ENCODE measurements around the gene BLOC1S1. TPM values are rescaled to one million over a fixed set of nuclear protein-coding genes. Genes with fewer than 3 reads are reported as not detected.

BLOC1S1 gene
- polyA plus RNA-seq, 4 donors = 177 to 688 (median 434) TPM

GRCh38 chr12:55711786-55712553 lies 3.9 kb upstream of the BLOC1S1 start:
- H3K27me3 ChIP-seq (ENCODE audit: control insufficient read depth in 3 of 3, insufficient read depth in 3 of 3, low read length in 3 of 3) = peaks cover 0 to 43% (median 0%) of the 10 kb centered on the region in 3 donors
- no peak for FAIRE-seq
- DNase-seq = no peak
- H3K27ac ChIP-seq (ENCODE audit: low read depth in 1 of 3, low read length in 2 of 3) = peak overlapping the region in 1 of 3 donors; percentile 27
- H3K36me3 ChIP-seq (ENCODE audit: control insufficient read depth in 3 of 3, insufficient read depth in 2 of 3, low read depth in 1 of 3, low read length in 3 of 3) = peaks cover 0 to 2% (median 0%) of the 10 kb centered on the region in 3 donors
- WGBS, 3 donors = 75 to 93% (median 80%) methylated on average over 4 of the region's 4 CpGs
- no peak overlapping the region for H3K4me3 ChIP-seq (ENCODE audit: low read depth in 1 of 3, low read length in 3 of 3)
- peaks cover 0 to 8% (median 5%) of the 10 kb centered on the region in 3 donors for H3K4me1 ChIP-seq (ENCODE audit: control insufficient read depth in 3 of 3, insufficient read depth in 2 of 3, low read depth in 1 of 3, low read length in 2 of 3)
- H3K9me3 ChIP-seq (ENCODE audit: control insufficient read depth in 2 of 2, insufficient read depth in 1 of 2, low read depth in 1 of 2, low read length in 1 of 2) = no peaks in the 10 kb centered on the region

- peak overlapping the region in 1 of 3 donors; percentile 17 for H3K27ac ChIP-seq (ENCODE audit: low read depth in 1 of 3, low read length in 2 of 3)
- DNase-seq (no peak), FAIRE-seq (no peak)
- peaks cover 5 to 17% (median 6%) of the 10 kb centered on the region in 3 donors for H3K4me1 ChIP-seq (ENCODE audit: control insufficient read depth in 3 of 3, insufficient read depth in 2 of 3, low read depth in 1 of 3, low read length in 2 of 3)
- H3K9me3 ChIP-seq (ENCODE audit: control insufficient read depth in 2 of 2, insufficient read depth in 1 of 2, low read depth in 1 of 2, low read length in 1 of 2) = no peaks in the 10 kb centered on the region
- 36 to 54% (median 46%) methylated on average over 1 of the region's 1 CpG for WGBS, 3 donors
- H3K27me3 ChIP-seq (ENCODE audit: control insufficient read depth in 3 of 3, insufficient read depth in 3 of 3, low read length in 3 of 3) = peaks cover 0 to 38% (median 0%) of the 10 kb centered on the region in 3 donors
- no peak overlapping the region for H3K4me3 ChIP-seq (ENCODE audit: low read depth in 1 of 3, low read length in 3 of 3)
- peaks cover 0 to 8% (median 0%) of the 10 kb centered on the region in 3 donors for H3K36me3 ChIP-seq (ENCODE audit: control insufficient read depth in 3 of 3, insufficient read depth in 2 of 3, low read depth in 1 of 3, low read length in 3 of 3)
Measured at GRCh38 chr12:55712700-55713415, 3.0 kb upstream of the BLOC1S1 start.

- no peak overlapping the region for H3K4me3 ChIP-seq (ENCODE audit: low read depth in 1 of 3, low read length in 3 of 3)
- FAIRE-seq (no peak), DNase-seq (no peak)
- peaks cover 0 to 35% (median 0%) of the 10 kb centered on the region in 3 donors for H3K27me3 ChIP-seq (ENCODE audit: control insufficient read depth in 3 of 3, insufficient read depth in 3 of 3, low read length in 3 of 3)
- WGBS, 3 donors = 58 to 79% (median 64%) methylated on average over 2 of the region's 2 CpGs
- H3K27ac ChIP-seq (ENCODE audit: low read depth in 1 of 3, low read length in 2 of 3) = no peak overlapping the region
- H3K9me3 ChIP-seq (ENCODE audit: control insufficient read depth in 2 of 2, insufficient read depth in 1 of 2, low read depth in 1 of 2, low read length in 1 of 2) = no peaks in the 10 kb centered on the region
- peaks cover 0 to 13% (median 0%) of the 10 kb centered on the region in 3 donors for H3K36me3 ChIP-seq (ENCODE audit: control insufficient read depth in 3 of 3, insufficient read depth in 2 of 3, low read depth in 1 of 3, low read length in 3 of 3)
- H3K4me1 ChIP-seq (ENCODE audit: control insufficient read depth in 3 of 3, insufficient read depth in 2 of 3, low read depth in 1 of 3, low read length in 2 of 3) = peaks cover 5 to 23% (median 11%) of the 10 kb centered on the region in 3 donors
Measured at GRCh38 chr12:55713721-55714120, 2.1 kb upstream of the BLOC1S1 start.

GRCh38 chr12:55715169-55715764 lies 579 bp upstream of the BLOC1S1 start:
- peak overlapping the region in 2 of 3 donors; percentile 65 to 75 for H3K4me3 ChIP-seq (ENCODE audit: low read depth in 1 of 3, low read length in 3 of 3)
- peak overlapping the region; percentile 82 to 93 (median 87) for H3K27ac ChIP-seq (ENCODE audit: low read depth in 1 of 3, low read length in 2 of 3)
- peaks cover 8 to 37% (median 11%) of the 10 kb centered on the region in 3 donors for H3K4me1 ChIP-seq (ENCODE audit: control insufficient read depth in 3 of 3, insufficient read depth in 2 of 3, low read depth in 1 of 3, low read length in 2 of 3)
- 55 to 60% (median 56%) methylated on average over 7 of the region's 7 CpGs for WGBS, 3 donors
- H3K27me3 ChIP-seq (ENCODE audit: control insufficient read depth in 3 of 3, insufficient read depth in 3 of 3, low read length in 3 of 3) = peaks cover 0 to 21% (median 0%) of the 10 kb centered on the region in 3 donors
- DNase-seq (no peak), FAIRE-seq (no peak)
- H3K9me3 ChIP-seq (ENCODE audit: control insufficient read depth in 2 of 2, insufficient read depth in 1 of 2, low read depth in 1 of 2, low read length in 1 of 2) = no peaks in the 10 kb centered on the region
- peaks cover 0 to 26% (median 0%) of the 10 kb centered on the region in 3 donors for H3K36me3 ChIP-seq (ENCODE audit: control insufficient read depth in 3 of 3, insufficient read depth in 2 of 3, low read depth in 1 of 3, low read length in 3 of 3)

GRCh38 chr12:55716582-55716957 lies 724 bp downstream of the BLOC1S1 start:
- DNase-seq (no peak), FAIRE-seq (no peak)
- WGBS, 3 donors = 1 to 4% (median 1%) methylated on average over 13 of the region's 13 CpGs
- peaks cover 0 to 32% (median 0%) of the 10 kb centered on the region in 3 donors for H3K36me3 ChIP-seq (ENCODE audit: control insufficient read depth in 3 of 3, insufficient read depth in 2 of 3, low read depth in 1 of 3, low read length in 3 of 3)
- peak overlapping the region; percentile 65 to 78 (median 75) for H3K4me3 ChIP-seq (ENCODE audit: low read depth in 1 of 3, low read length in 3 of 3)
- peaks cover 8 to 49% (median 11%) of the 10 kb centered on the region in 3 donors for H3K4me1 ChIP-seq (ENCODE audit: control insufficient read depth in 3 of 3, insufficient read depth in 2 of 3, low read depth in 1 of 3, low read length in 2 of 3)
- peak overlapping the region; percentile 82 to 93 (median 87) for H3K27ac ChIP-seq (ENCODE audit: low read depth in 1 of 3, low read length in 2 of 3)
- H3K27me3 ChIP-seq (ENCODE audit: control insufficient read depth in 3 of 3, insufficient read depth in 3 of 3, low read length in 3 of 3) = peaks cover 0 to 15% (median 0%) of the 10 kb centered on the region in 3 donors
- H3K9me3 ChIP-seq (ENCODE audit: control insufficient read depth in 2 of 2, insufficient read depth in 1 of 2, low read depth in 1 of 2, low read length in 1 of 2) = no peaks in the 10 kb centered on the region

GRCh38 chr12:55717011-55718007 lies 1.5 kb downstream of the BLOC1S1 start:
- no peak for FAIRE-seq
- peak overlapping the region in 2 of 3 donors; percentile 65 to 75 for H3K4me3 ChIP-seq (ENCODE audit: low read depth in 1 of 3, low read length in 3 of 3)
- H3K9me3 ChIP-seq (ENCODE audit: control insufficient read depth in 2 of 2, insufficient read depth in 1 of 2, low read depth in 1 of 2, low read length in 1 of 2) = no peaks in the 10 kb centered on the region
- DNase-seq = peak in 1 of 2 donors; percentile 60
- H3K27ac ChIP-seq (ENCODE audit: low read depth in 1 of 3, low read length in 2 of 3) = peak overlapping the region in 2 of 3 donors; percentile 87 to 93
- H3K36me3 ChIP-seq (ENCODE audit: control insufficient read depth in 3 of 3, insufficient read depth in 2 of 3, low read depth in 1 of 3, low read length in 3 of 3) = peaks cover 0 to 39% (median 0%) of the 10 kb centered on the region in 3 donors
- H3K4me1 ChIP-seq (ENCODE audit: control insufficient read depth in 3 of 3, insufficient read depth in 2 of 3, low read depth in 1 of 3, low read length in 2 of 3) = peaks cover 8 to 53% (median 11%) of the 10 kb centered on the region in 3 donors
- WGBS, 3 donors = 15 to 39% (median 37%) methylated on average over 7 to 8 of the region's 8 CpGs
- peaks cover 0 to 8% (median 0%) of the 10 kb centered on the region in 3 donors for H3K27me3 ChIP-seq (ENCODE audit: control insufficient read depth in 3 of 3, insufficient read depth in 3 of 3, low read length in 3 of 3)

GRCh38 chr12:55718015-55718414 lies 2.2 kb downstream of the BLOC1S1 start:
- Histone ChIP-seq H3K4me1 (ENCODE audit: control insufficient read depth in 3 of 3, insufficient read depth in 2 of 3, low read depth in 1 of 3, low read length in 2 of 3) (peaks cover 8 to 58% (median 11%) of the 10 kb centered on the region in 3 donors), H3K36me3 (ENCODE audit: control insufficient read depth in 3 of 3, insufficient read depth in 2 of 3, low read depth in 1 of 3, low read length in 3 of 3) (peaks cover 0 to 45% (median 0%) of the 10 kb centered on the region in 3 donors), H3K27ac (ENCODE audit: low read depth in 1 of 3, low read length in 2 of 3) (peak overlapping the region in 1 of 3 donors; percentile 93), H3K4me3 (ENCODE audit: low read depth in 1 of 3, low read length in 3 of 3) (no peak overlapping the region), H3K9me3 (ENCODE audit: control insufficient read depth in 2 of 2, insufficient read depth in 1 of 2, low read depth in 1 of 2, low read length in 1 of 2) (no peaks in the 10 kb centered on the region), H3K27me3 (ENCODE audit: control insufficient read depth in 3 of 3, insufficient read depth in 3 of 3, low read length in 3 of 3) (peaks cover 0 to under 1% (median 0%) of the 10 kb centered on the region in 3 donors)
- WGBS, 3 donors = 24 to 46% (median 38%) methylated on average over 4 of the region's 4 CpGs
- DNase-seq (no peak), FAIRE-seq (no peak)
